Measurements from ENCODE around the gene COL7A1. TPM values are rescaled to one million over a fixed set of nuclear protein-coding genes. Genes with fewer than 3 reads are reported as not detected.

Gene COL7A1
- total RNA-seq, 4 donors from 2014 or later = 0.31 to 2.2 (median 1.9) TPM

DNA sequence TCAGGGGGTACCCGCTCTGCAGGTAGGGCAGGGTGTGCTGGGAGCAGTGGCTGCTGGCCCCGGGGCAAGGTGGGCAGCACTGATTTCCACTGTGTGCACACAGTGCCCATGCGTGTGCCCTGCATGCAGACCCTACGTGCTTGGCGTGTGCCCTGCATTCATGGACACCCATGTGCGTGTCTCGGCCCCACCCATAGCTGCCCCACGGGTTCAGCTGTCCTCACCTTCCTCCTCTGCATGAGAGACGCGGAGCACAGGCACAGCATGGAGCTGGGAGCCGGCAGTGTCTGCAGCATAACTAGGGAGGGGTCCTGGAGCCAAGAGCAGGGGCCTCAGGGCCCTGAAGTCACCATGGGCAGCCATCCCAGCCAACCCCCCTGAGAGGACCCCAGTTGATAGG is 29.9 kb downstream of the COL7A1 start:
- TF ChIP-seq, protein P1, sequence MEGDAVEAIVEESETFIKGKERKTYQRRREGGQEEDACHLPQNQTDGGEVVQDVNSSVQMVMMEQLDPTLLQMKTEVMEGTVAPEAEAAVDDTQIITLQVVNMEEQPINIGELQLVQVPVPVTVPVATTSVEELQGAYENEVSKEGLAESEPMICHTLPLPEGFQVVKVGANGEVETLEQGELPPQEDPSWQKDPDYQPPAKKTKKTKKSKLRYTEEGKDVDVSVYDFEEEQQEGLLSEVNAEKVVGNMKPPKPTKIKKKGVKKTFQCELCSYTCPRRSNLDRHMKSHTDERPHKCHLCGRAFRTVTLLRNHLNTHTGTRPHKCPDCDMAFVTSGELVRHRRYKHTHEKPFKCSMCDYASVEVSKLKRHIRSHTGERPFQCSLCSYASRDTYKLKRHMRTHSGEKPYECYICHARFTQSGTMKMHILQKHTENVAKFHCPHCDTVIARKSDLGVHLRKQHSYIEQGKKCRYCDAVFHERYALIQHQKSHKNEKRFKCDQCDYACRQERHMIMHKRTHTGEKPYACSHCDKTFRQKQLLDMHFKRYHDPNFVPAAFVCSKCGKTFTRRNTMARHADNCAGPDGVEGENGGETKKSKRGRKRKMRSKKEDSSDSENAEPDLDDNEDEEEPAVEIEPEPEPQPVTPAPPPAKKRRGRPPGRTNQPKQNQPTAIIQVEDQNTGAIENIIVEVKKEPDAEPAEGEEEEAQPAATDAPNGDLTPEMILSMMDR (IDR thresholded peaks at IDR 0.05) = no peak

GRCh38 chr3:48564667-48565066 is 30.5 kb downstream of the COL7A1 start:
- TF ChIP-seq, protein P1 (IDR thresholded peaks at IDR 0.05) = no peak
- ATAC-seq (ENCODE audit: low FRiP score) = no peak
- no peak for DNase-seq (ENCODE audit: low spot score)

More for the DNA sequence above, 29.9 kb downstream of the COL7A1 start:
- ATAC-seq (ENCODE audit: low FRiP score) = no peak
- no peak for DNase-seq (ENCODE audit: low spot score)

GRCh38 chr3:48564022-48564421 is 31.1 kb downstream of the COL7A1 start:
- DNase-seq (ENCODE audit: low spot score) (no peak), ATAC-seq (ENCODE audit: low FRiP score) (no peak)
- TF ChIP-seq, protein P1 (IDR thresholded peaks at IDR 0.05) = no peak

GRCh38 chr3:48563382-48563918 is 31.7 kb downstream of the COL7A1 start, which contains the start of gene UCN2:
Gene UCN2, minus strand, starts transcription at chr3:48563781. Its CDS starts 657 bp downstream, at chr3:48563124.
- TF ChIP-seq, protein P1 (IDR thresholded peaks at IDR 0.05) = no peak
- DNase-seq (ENCODE audit: low spot score) = no peak
- ATAC-seq (ENCODE audit: low FRiP score) = no peak

DNA sequence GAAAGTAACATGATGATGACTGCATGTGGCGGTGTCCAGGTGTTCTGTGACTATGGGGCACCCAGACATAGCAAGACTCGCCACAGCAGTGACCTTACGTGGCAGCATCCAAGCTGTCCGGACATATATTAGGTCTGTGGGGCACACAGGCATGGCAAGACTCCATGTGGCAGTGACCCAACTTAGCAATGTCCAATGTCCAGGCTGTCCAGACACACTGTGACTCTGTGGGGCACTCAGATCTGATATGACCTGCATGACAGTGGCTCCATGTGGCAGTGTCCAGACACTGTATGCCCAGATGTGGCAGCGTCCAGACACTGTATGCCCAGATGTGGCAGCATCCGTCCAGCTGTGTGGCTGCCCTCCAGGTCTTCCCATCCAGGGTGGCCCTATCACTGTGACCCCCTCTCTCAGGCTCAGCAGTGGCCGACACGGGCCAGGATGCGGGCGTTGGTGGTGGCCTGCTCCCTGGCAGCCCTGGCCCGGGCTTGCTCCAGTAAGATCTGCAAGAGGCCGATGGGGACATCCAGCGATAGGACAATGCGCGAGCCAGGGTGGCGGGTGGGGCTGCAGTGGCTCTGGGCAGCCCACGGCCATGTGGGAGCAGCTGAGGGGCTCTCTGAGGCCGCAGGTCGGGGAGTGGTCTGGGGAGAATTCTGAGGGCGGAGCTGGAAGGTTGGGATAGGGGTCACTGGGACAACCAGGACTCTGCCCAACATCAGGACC is 32.6 kb downstream of the COL7A1 start:
- ATAC-seq (ENCODE audit: low FRiP score) (no peak), DNase-seq (ENCODE audit: low spot score) (no peak)
- TF ChIP-seq, protein P1 (IDR thresholded peaks at IDR 0.05) = no peak

DNA sequence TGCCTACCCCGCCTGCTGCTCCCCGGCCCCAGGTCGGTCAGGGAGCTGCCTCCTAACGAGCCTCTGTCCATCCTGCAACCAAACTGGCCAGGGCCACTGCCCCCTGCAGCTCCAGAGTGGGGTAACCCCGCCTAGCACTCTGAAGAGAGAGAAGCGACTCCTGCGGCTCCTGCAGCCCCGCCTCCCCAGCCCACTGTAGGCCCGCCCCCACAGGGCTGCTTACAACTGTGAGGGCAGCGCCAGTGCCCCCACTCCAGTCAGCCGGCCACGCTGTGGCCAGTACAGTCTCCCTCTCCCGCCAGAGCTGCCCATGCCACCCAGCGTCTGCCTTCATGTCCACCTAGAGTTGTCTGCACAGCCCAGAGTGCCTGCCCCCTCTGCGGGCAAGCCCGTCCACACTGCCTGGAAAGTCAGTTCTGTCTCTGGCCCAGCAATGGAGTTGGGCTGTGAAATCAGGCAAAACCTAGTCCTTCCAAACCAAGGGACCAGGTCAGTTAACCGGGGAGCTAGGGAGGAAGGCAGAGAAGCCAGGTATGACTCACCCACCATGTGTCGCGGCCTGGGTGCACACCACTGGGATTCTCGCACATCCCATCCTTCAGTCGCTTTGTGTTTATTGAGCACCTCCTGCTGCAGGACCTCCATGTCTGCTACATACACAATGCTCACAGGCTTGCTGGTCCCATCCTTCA is 33.9 kb downstream of the COL7A1 start:
- ATAC-seq (ENCODE audit: low FRiP score) (no peak), DNase-seq (ENCODE audit: low spot score) (peak; percentile 38)

More for the DNA sequence above, 33.9 kb downstream of the COL7A1 start:
- TF ChIP-seq, protein P1 (IDR thresholded peaks at IDR 0.05) = no peak

All from omental fat pad (tissue), 4 donors.